Fibroblast of upper back skin (primary cell): ENCODE measurements around the gene LINGO1.

ENCODE experiments used
- DNase-seq: peaks from one replicate; pipeline ENCODE4 v3.0.0-alpha.2; 2013

The LINGO1 gene

GRCh38 chr15:77630956-77631744, 1.6 kb downstream of the LINGO1 start:
- no peak for DNase-seq

- no peak for DNase-seq
These were observed 2.7 kb downstream of the LINGO1 start for GRCh38 chr15:77630056-77630455.

- DNase-seq: no peak
These were observed 3.4 kb downstream of the LINGO1 start for GRCh38 chr15:77629070-77630030.

- DNase-seq: no peak
These were observed 4.7 kb downstream of the LINGO1 start for GRCh38 chr15:77628010-77628409.

- DNase-seq: no peak
These were observed 5.1 kb downstream of the LINGO1 start for GRCh38 chr15:77627581-77627980.

GRCh38 chr15:77627067-77627466, 5.6 kb downstream of the LINGO1 start:
- no peak for DNase-seq

GRCh38 chr15:77626002-77626401, 6.7 kb downstream of the LINGO1 start:
- no peak for DNase-seq

- DNase-seq: no peak
These were observed 7.3 kb downstream of the LINGO1 start for GRCh38 chr15:77625376-77625775.

GRCh38 chr15:77624868-77625267, 7.8 kb downstream of the LINGO1 start:
- no peak for DNase-seq

GRCh38 chr15:77623755-77624524, 8.8 kb downstream of the LINGO1 start:
- DNase-seq: no peak

GRCh38 chr15:77622934-77623754, 9.6 kb downstream of the LINGO1 start:
- DNase-seq: no peak

GRCh38 chr15:77622209-77622933, 10.3 kb downstream of the LINGO1 start:
- DNase-seq: no peak

- DNase-seq: no peak
These were observed 10.9 kb downstream of the LINGO1 start for GRCh38 chr15:77621847-77622208.

- DNase-seq: no peak
These were observed 11.6 kb downstream of the LINGO1 start for GRCh38 chr15:77620960-77621647.

GRCh38 chr15:77620297-77620696, 12.4 kb downstream of the LINGO1 start:
- DNase-seq: no peak

GRCh38 chr15:77619883-77620282, 12.8 kb downstream of the LINGO1 start:
- no peak for DNase-seq

- no peak for DNase-seq
These were observed 15.1 kb downstream of the LINGO1 start for GRCh38 chr15:77617476-77618230.

- DNase-seq: no peak
These were observed 16.6 kb downstream of the LINGO1 start for GRCh38 chr15:77616072-77616471.

- DNase-seq: no peak
These were observed 17.2 kb downstream of the LINGO1 start for GRCh38 chr15:77615472-77615871.

- DNase-seq: no peak
These were observed 18.4 kb downstream of the LINGO1 start for GRCh38 chr15:77614251-77614806.
